Measurements from ENCODE around the gene OPTC.
"Not testable (repeated sequence)": the region's sequence is repeated elsewhere in the genome, so short reads cannot be mapped to it uniquely, and the experiment has no call there.

The OPTC gene, protein sequence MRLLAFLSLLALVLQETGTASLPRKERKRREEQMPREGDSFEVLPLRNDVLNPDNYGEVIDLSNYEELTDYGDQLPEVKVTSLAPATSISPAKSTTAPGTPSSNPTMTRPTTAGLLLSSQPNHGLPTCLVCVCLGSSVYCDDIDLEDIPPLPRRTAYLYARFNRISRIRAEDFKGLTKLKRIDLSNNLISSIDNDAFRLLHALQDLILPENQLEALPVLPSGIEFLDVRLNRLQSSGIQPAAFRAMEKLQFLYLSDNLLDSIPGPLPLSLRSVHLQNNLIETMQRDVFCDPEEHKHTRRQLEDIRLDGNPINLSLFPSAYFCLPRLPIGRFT

DNA sequence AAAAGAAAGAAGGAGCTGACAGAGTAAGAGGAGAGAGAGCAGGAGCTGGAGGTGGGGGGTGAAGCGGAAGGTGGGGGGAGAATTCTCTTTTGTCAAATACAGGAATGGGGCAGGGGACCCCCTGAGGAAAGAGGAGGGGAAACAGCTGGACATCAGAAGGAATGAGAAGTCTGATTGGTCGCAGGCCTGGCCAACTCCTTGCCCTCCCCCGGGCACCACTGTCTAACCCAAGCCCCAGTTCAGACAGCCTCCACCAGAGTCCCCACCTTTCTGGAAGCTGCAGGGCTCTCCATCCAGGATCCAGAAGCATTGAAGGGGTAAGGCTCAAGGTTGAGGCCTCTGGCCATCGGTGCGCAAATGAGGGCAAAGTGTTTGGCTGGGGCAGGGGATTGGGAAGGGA, at the start of gene OPTC:
Gene OPTC (plus strand): TSS at position 253 of the 400 bp plus-strand sequence. CDS start 1,853 bp downstream, outside the sequence.
- DNase-seq: no peak

- DNase-seq: no peak
Observed at GRCh38 chr1:203444171-203444576, 49.8 kb upstream of the OPTC start.

DNA sequence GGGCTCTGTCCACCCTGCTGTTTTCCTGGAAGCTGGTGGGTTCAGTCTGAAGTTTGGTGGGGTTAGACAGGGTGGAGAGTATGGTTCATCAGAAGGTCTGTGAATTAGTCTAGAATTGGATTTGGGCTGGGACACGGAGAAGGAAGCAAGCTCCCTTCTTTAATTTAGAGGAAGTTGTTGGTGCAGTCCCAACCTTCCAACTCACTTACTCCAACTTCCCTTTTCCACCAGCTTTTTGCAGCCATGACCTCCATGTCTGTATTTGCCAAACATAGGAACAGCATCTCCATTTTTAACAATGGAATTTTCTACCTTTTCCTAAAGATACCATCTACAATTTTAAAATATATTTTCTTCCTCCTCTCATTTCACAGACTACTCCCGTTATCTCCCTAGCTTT, 46.8 kb upstream of the OPTC start:
- no peak for DNase-seq

DNA sequence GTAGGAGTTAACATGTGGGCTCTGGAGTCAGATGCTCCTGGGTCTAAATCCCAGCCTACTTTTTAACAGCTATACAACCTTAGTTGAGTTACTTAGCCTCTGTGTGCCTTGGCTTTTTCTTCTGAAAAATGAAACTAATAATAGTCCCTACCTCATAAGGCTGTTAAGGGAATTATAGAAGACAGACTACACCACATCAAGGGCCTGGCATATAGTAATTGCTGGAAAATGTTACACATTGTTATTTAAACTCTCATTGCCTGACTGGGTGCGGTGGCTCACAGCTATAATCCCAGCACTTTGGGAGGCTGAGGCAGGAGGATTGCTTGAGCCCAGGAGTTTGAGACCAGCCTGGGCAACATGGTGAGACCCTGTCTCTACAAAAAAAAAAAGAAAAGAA, 46.4 kb upstream of the OPTC start:
- DNase-seq: not testable (repeated sequence)

- DNase-seq: no peak
Observed at GRCh38 chr1:203448521-203449061, 45.4 kb upstream of the OPTC start.

GRCh38 chr1:203450001-203450400, 44.0 kb upstream of the OPTC start:
- no peak for DNase-seq

DNA sequence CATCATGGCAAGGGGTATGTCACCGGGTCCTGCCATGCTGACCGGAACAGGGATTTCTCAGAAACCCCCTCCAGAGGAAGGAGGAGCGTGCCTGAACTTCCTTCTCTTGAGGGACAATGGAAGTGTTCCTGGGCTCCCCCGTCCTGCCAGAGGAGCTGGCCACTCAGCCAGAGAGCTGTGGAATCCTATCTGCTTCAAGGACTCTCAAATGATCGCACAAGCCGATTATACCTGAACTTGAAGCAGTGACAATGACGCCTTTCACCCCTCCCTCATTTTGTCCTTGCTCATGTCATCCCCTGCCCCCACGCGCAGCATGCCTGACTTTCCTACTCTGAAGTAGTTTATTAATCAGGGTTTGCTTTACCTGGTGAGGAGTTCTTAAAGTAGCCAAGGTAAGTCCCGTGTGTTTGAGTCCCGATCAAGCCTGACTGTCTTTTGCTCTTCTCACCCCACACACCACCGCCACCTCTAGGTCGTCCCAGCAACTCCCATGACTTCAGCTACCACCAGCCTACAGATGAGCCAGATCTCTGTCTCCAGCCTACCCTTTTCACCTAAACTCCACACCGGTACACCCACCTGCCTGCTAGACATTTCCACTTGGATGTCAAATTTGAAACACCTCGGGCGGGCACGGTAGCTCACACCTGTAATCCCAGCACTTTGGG, 43.3 kb upstream of the OPTC start:
- DNase-seq: no peak

DNA sequence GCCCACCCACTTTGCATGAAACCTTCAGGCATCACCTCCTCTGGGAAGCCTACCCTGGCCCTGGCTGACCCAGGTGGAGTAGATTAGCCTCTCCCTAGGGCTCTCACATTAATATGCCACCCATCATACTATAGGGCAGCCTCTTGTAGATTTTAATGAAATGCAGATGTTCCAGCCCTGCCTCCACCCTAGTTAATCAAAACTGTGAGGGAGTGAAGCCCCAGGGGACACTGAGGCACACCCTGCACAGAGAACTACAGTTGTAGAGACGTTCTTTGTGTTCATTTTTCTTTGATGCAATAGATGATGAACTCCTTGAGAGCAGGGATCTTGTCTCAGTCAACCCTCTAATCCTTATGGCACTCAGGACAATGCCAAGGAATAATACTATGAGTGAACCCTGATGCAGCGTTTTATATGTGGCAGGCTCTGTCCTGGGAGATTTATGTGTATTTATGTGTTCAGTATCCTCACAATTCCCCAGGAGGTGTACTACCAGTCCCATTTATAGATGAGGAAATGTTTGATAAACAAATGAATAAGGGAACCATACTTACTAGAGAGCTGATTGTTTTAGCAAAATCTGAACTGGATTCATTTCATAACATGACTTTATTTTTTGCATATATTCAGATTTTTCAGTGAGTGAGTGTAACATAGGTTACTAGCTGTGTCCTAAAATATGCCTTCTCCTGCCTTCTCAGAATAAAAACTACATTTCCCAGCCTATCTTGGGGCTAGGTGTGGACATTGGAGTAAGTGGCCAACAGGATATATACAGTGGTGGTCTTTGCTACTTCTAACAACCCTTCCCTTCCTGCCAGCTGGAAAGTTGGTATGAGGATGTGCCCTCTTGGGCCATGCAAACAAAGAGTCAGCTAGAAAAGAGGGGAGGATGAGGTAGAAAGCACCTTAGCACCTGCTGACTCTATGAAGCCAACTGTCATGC, 41.8 kb upstream of the OPTC start:
- DNase-seq: no peak

GRCh38 chr1:203453016-203453415, 40.9 kb upstream of the OPTC start:
- no peak for DNase-seq

GRCh38 chr1:203453616-203454015, 40.3 kb upstream of the OPTC start:
- no peak for DNase-seq

DNA sequence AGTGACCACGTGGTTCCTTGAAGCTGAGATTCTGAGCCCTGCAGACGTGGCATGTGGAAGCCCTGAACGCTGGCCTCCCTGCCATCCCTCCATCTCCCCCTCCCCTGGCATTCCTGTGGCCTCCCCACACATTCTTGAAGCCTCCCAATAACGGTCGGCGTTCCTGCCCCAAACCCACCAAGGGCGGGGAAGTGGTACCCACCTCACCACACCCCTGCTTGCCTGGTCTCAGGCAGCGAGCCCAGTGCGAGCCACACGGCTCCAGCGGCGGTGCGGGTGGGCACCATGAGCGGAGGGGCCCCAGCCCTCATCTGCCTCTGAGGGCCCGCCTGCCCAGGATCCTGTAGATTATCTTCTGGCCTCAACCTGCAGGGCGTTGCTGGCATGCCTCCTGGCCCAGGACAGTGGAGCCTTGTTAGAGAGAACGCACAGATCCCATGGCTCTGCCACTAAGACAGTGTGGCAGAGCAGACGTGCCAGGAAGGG, 38.9 kb upstream of the OPTC start:
- no peak for DNase-seq

- DNase-seq: no peak
Observed at GRCh38 chr1:203455706-203456105, 38.2 kb upstream of the OPTC start.

DNA sequence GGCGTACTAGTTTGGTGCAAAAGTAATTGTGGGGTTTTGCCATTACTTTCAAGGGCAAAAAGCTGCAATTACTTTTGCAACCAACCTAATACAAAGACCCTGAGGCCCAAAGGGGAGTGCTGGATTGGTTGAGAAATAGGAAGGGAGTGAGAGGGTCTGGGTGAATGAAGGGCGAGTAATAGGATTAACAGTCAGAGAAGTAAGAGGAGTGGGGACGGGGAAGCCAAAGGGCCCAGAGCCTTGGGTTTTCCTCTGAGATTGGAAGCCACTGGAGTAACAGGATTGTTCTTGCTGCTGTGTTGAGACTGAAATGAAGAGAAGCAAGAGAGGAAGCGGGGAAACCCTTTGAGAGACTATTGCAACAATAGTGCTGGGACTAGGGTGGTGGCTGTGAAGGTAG, 37.4 kb upstream of the OPTC start:
- no peak for DNase-seq

DNA sequence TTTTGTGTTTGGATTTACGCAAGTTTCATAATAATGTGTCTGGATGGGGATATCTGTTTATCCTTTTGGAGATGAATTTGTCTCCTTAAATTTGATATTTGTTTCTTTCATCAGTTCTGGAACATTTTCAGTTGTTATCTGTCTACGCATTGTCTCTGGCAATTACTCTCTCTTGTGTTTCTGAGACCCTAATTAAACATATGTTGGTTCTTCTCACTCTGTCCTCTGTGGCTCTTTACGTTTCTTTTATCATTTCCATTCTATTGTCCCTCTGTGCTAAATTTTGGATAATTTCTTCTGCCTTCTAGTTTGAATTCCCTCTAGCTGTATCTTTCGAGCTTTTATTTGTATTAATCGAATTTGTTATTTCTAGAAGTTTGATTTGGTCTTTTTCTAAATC, 35.9 kb upstream of the OPTC start:
- DNase-seq: no peak

DNA sequence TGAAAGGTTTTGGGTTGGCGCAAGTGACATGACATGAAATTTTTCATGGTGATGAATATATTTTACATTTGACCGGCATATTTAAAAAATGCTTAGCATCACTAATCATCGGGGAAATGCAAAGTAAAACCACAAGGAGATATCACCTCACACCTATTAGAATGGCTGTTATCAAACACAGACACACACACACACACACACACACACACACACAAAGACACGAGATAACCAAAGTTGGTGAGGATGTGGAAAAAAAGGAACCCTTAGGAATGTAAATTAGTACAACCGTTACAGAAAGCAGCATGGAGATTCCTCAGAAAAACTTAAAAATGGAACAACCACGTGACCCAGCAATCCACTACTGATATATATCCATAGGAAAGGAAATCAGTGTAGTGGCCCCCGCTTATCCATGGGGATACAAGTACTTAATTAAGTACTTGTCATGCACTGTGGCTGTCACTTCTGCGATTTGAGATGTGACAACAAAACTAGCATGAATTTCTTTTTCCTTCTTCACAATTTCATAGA, 34.2 kb upstream of the OPTC start:
- no peak for DNase-seq

GRCh38 chr1:203461717-203462116, 32.2 kb upstream of the OPTC start:
- DNase-seq: no peak

DNA sequence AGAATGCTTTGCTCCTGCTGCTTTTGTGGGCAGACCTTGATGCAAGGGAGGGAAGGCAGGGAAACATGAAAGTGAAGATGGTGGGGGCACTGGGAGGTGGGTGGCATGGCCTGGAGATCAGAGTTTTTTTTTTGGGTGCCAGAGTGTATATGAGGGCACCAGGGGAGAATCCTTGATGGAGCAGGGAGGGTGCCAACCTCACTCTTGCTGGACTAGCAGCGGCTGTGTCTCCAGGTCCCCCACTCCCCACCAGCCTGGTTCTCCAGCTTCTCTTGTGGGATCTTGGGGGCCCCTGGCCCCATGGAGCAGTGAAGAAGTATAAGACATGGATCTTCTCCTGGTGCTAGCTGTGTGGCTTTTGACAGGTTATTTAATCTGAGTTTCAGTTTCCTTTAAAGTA, 31.8 kb upstream of the OPTC start:
- no peak for DNase-seq

- no peak for DNase-seq
Observed at GRCh38 chr1:203462878-203463277, 31.1 kb upstream of the OPTC start.

DNA sequence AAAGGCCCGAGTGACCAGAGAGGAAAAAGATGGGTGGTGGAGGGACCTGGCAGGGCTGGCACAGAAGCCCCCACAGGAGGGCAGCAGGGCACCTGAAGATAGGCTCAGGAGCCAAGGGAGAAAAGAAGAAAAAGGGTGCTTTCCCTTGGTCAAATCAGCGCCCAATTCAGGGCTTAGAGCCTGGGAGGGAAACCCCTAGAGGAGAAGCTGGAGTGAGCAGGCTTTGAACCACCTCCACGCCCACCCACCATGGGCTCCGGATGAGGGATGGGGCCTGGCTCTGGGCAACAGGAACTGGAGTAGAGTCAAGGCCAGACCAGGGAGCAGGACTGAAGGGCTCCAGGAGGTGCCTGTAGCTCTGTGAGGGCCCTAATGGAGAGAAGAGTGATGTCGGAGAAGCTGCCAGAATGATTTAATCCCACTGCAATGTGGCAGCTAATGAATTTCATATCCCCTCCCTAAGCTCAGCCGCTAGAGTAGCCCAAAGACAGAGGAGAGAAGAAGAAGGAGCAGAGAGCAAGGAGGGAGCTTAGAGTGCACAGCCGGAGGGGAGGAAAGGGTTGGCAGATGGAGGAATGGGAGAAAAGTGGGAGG, 30.4 kb upstream of the OPTC start:
- no peak for DNase-seq

GRCh38 chr1:203464226-203464625, 29.7 kb upstream of the OPTC start:
- no peak for DNase-seq

GRCh38 chr1:203464743-203465142, 29.2 kb upstream of the OPTC start:
- DNase-seq: no peak

DNA sequence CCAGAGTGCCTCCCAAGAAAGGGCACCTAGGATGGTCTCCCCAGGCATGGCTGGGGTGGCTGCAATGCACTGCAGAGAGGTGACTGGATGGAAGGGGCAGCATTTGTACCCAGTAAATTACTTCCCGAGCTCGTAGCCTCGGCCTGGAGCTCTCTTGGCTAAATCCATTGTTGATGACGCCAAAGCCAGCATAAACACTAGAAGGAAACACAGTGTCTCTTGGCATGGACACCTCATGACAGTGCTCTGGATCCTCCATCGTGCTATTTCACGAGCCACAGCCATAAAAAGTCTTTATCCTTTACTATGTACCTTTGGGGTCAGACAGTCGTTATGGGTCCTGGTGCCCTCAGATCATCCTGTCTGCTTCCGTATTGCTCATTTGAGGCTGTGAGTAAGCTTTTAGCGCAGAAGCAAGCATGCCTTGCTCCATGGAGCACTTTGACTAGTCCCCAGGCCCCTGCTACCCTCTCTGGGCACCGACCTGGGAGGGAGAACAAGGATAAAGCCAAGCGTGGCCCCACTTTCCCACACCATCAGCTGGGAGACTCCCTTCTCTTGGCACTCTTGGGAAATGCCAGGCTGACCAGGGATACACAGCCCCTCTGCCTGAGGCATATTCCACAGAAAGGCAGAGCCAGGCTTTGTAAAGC, 28.7 kb upstream of the OPTC start:
- DNase-seq: no peak
